GM21447 (cell line): Measurements from ENCODE around the gene TPT1.
A peak's percentile ranks its signal among the peaks of the same experiment; 100 is the strongest.
"Not testable (repeated sequence)": the region's sequence is repeated elsewhere in the genome, so short reads cannot be mapped to it uniquely, and the experiment has no call there.

ENCODE experiments used
- ATAC-seq: cut with Tn5 transposase; IDR thresholded peaks from one replicate; pipeline ENCODE4 v1.9.1; 2021; ENCODE audit not compliant: unreplicated experiment

TPT1 gene

DNA sequence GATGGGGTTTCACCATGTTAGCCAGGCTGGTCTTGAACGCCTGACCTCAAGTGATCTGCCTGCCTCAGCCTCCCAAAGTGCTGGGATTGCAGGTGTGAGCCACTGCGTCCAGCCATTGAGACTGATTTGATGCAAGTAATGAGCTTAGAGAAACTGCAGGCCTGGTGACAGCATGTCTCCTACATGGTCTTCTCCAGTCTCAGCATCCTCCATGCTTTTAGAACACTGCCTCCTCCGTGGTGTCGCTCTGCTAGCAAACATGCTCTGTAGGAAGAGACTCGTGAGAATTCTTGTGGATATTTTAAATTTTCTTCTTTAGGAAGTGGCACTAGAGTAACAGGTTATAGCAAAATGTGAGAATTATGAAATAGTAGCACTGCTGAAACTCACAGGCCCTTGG lies 37.1 kb downstream of the TPT1 start:
- no peak for ATAC-seq

- ATAC-seq = no peak
Measured at GRCh38 chr13:45303026-45303425, 38.0 kb downstream of the TPT1 start.

- ATAC-seq = no peak
Measured at GRCh38 chr13:45302507-45302906, 38.5 kb downstream of the TPT1 start.

- ATAC-seq = no peak
Measured at GRCh38 chr13:45301263-45301662, 39.7 kb downstream of the TPT1 start.

GRCh38 chr13:45300190-45300985 lies 40.6 kb downstream of the TPT1 start:
- no peak for ATAC-seq

- no peak for ATAC-seq
Measured at GRCh38 chr13:45299194-45299593, 41.8 kb downstream of the TPT1 start.

DNA sequence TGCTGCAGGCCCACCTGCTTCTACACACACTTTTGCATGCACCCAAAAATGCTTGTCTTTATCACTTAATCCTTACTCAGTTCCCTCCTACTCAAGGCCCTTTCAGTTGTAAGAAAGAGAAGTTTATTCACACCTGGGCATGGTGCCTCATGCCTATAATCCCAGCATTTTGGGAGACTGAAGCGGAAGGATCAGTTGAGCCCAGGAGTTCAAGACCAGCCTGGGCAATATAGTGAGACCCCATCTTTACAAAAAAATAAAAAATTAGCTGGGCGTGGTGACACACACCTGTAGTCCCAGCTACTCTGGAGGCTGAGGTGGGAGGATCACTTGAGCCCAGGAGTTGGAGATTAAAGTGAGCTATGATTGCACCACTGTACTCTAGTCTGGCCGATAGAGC lies 42.4 kb downstream of the TPT1 start:
- ATAC-seq = not testable (repeated sequence)

GRCh38 chr13:45298206-45298505 lies 42.8 kb downstream of the TPT1 start:
- no peak for ATAC-seq

- ATAC-seq = peak; percentile 66
Measured at GRCh38 chr13:45297456-45298205, 43.4 kb downstream of the TPT1 start.

DNA sequence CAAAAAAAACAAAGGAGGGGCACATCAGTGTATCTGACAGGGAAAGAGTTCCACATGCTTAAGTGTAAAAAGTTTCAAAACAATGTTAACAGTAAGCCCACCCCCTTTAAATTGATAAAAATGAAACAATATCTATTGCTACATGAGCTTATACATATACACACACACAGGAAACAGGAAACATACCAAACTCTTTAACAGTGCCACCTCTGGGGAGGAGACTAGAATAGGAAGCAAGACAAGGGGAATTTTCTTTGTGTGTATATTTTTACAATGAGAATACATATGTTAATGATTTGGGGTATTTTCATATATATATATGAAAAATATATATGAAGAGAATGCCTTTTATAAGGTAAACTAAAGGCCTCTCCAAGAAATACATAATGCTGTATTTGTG lies 44.7 kb downstream of the TPT1 start:
- ATAC-seq = no peak

GRCh38 chr13:45295536-45295935 lies 45.4 kb downstream of the TPT1 start:
- no peak for ATAC-seq

DNA sequence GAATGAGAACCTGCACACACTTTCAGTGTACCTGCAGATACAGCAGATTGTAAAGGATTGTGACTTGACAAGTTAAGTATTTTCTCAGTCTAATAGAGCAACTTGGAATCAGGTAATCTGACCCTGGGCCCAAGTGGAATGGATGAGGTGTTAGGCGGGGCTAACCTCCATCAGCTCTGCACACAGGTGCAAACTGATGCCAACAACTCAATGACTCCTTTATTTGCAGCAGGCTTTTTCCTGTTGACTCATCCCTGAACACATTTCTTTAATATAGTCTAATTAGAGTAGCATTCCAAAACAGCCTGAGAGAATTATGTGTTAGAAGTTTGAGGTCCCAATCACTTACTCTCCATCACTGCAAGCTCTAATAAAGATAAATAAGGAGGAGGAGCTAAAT lies 48.8 kb downstream of the TPT1 start:
- no peak for ATAC-seq

- no peak for ATAC-seq
Measured at GRCh38 chr13:45289936-45290563, 50.9 kb downstream of the TPT1 start.
